Progenitor cell of endocrine pancreas (in vitro differentiated cells): Measurements from ENCODE around the gene DUSP11. TPM values are rescaled to one million over a fixed set of nuclear protein-coding genes. Genes with fewer than 3 reads are reported as not detected.
A peak's percentile ranks its signal among the peaks of the same experiment; 100 is the strongest.

Source experiments
- DNase-seq: peaks from one replicate; pipeline ENCODE4 v3.0.0; 2021; ENCODE audit warnings: low spot score; ENCODE audit not compliant: unreplicated experiment
- H3K27ac Mint-ChIP-seq: 2 replicates; pipeline ENCODE4 v1.8.0; 2021; ENCODE audit warnings: mild to moderate bottlenecking, moderate library complexity, mixed read lengths
- H3K27me3 Mint-ChIP-seq: 2 replicates; pipeline ENCODE4 v1.8.0; 2021; ENCODE audit warnings: mixed read lengths
- H3K36me3 Mint-ChIP-seq: 2 replicates; pipeline ENCODE4 v1.8.0; 2022; ENCODE audit warnings: mixed read lengths; ENCODE audit not compliant: insufficient read depth
- H3K4me1 Mint-ChIP-seq: 2 replicates; pipeline ENCODE4 v1.8.0; 2021; ENCODE audit warnings: low read depth, mixed read lengths
- H3K4me3 Mint-ChIP-seq: 2 replicates; pipeline ENCODE4 v1.8.0; 2021; ENCODE audit warnings: low read depth, mild to moderate bottlenecking, moderate library complexity, mixed read lengths
- H3K9me3 Mint-ChIP-seq: 2 replicates; pipeline ENCODE4 v1.8.0; 2021; ENCODE audit warnings: low read depth, mixed read lengths
- total RNA-seq: library from RNA; stranded (reverse); gene quantifications from 2 replicates; pipeline ENCODE4 v1.2.1, GENCODE V29; 2021
- TF ChIP-seq, protein P1 (sequence below): fragments of 200-600 bp; sonication (generic); IDR thresholded peaks from one replicate; pipeline ENCODE4 v1.5.0; 2021; ENCODE audit warnings: antibody characterized with exemption, mild to moderate bottlenecking; ENCODE audit not compliant: unreplicated experiment

Gene DUSP11
- total RNA-seq, 1 donor from 2014 or later, result 25.0 TPM

GRCh38 chr2:73746015-73746876 lies 33.7 kb downstream of the DUSP11 start:
- no peak for DNase-seq
- H3K36me3 Mint-ChIP-seq, result peaks cover 30% of the 10 kb centered on the region
- H3K27me3 Mint-ChIP-seq, result peaks cover 4% of the 10 kb centered on the region
- no peak overlapping the region for H3K27ac Mint-ChIP-seq
- peaks cover 5% of the 10 kb centered on the region for H3K9me3 Mint-ChIP-seq
- no peaks in the 10 kb centered on the region for H3K4me1 Mint-ChIP-seq
- TF ChIP-seq, protein P1, sequence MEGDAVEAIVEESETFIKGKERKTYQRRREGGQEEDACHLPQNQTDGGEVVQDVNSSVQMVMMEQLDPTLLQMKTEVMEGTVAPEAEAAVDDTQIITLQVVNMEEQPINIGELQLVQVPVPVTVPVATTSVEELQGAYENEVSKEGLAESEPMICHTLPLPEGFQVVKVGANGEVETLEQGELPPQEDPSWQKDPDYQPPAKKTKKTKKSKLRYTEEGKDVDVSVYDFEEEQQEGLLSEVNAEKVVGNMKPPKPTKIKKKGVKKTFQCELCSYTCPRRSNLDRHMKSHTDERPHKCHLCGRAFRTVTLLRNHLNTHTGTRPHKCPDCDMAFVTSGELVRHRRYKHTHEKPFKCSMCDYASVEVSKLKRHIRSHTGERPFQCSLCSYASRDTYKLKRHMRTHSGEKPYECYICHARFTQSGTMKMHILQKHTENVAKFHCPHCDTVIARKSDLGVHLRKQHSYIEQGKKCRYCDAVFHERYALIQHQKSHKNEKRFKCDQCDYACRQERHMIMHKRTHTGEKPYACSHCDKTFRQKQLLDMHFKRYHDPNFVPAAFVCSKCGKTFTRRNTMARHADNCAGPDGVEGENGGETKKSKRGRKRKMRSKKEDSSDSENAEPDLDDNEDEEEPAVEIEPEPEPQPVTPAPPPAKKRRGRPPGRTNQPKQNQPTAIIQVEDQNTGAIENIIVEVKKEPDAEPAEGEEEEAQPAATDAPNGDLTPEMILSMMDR, result no peak
- H3K4me3 Mint-ChIP-seq, result no peak overlapping the region

DNA sequence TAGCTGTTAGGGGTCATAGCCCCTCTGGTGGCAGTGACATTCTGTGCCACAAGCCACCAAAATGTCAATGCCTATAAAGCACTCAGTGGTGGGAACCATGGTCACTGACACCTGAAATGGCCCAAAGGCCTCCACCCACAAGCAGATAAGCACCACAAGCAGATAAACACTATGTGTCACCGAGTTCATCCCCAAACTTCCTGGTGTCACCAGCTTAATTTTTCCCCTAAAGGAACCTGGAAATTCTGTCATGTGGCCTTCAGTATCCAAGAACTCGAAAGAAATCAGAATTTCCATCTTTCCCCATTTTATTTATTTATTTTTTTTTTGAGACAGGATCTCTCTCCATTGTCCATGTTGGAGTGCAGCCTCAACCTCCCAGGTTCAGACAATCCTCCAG lies 39.1 kb downstream of the DUSP11 start:
- TF ChIP-seq, protein P1, result no peak
- H3K9me3 Mint-ChIP-seq, result peaks cover 10% of the 10 kb centered on the region
- peaks cover 5% of the 10 kb centered on the region for H3K4me1 Mint-ChIP-seq
- DNase-seq, result no peak
- H3K27ac Mint-ChIP-seq, result no peak overlapping the region
- H3K36me3 Mint-ChIP-seq, result peaks cover 23% of the 10 kb centered on the region
- H3K27me3 Mint-ChIP-seq, result peaks cover 26% of the 10 kb centered on the region
- no peak overlapping the region for H3K4me3 Mint-ChIP-seq

DNA sequence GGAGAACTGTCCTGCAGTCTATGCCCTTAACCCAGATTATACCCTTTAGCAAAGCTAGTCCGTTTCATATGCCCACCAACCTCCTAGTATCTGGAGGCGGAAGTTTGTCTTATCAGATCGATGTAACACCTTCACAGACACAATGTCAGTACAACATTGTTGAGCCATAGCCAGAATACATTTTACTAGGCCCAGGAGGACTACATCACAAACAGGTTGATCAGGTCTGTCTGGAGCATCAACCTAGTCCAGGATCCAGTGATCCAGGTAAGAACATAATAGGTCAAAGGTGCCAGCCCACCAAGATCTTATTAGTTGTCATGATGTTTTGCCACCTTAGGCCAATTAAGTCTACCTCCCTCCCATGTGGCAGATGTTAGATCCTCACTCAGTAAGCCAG lies 40.8 kb downstream of the DUSP11 start:
- TF ChIP-seq, protein P1, result no peak
- H3K4me3 Mint-ChIP-seq, result peak overlapping the region; percentile 37
- H3K4me1 Mint-ChIP-seq, result peaks cover 5% of the 10 kb centered on the region
- no peak overlapping the region for H3K27ac Mint-ChIP-seq
- H3K27me3 Mint-ChIP-seq, result peaks cover 26% of the 10 kb centered on the region
- peaks cover 17% of the 10 kb centered on the region for H3K36me3 Mint-ChIP-seq
- peaks cover 5% of the 10 kb centered on the region for H3K9me3 Mint-ChIP-seq
- DNase-seq, result no peak

GRCh38 chr2:73736855-73737779 lies 42.8 kb downstream of the DUSP11 start, which contains the start of gene TPRKB:
Gene TPRKB (minus strand): TSS chr2:73737345. CDS start chr2:73734569, 2,776 bp downstream.
- peaks cover 26% of the 10 kb centered on the region for H3K27me3 Mint-ChIP-seq
- H3K9me3 Mint-ChIP-seq, result peaks cover 5% of the 10 kb centered on the region
- peaks cover 18% of the 10 kb centered on the region for H3K36me3 Mint-ChIP-seq
- H3K4me1 Mint-ChIP-seq, result peaks cover 5% of the 10 kb centered on the region
- TF ChIP-seq, protein P1, result no peak
- peak within 1 kb of the TSS; percentile 99 for H3K4me3 Mint-ChIP-seq
- DNase-seq, result peak; percentile 76
- peak within 1 kb of the TSS; percentile 96 for H3K27ac Mint-ChIP-seq

DNA sequence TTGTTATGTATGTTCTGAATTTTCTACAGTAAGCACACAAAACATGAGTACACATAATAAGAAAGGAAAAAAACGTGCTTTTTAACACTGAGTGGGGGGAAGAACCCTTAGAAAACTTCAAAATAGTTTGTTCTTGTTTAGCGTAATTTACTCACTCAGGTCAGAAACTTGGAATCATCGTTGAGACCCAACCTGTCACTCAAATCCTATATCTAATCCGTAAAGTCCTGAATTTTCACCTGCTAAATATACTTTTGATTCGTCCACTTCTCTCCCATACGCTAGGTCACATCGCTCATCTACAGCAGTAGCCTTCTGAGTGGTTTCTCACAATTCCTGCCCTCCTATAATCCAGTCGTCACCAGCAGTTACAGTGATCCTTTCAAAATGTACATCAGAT lies 43.5 kb downstream of the DUSP11 start:
- Mint-ChIP-seq H3K36me3 (peaks cover 21% of the 10 kb centered on the region), H3K4me3 (peak overlapping the region; percentile 99), H3K27ac (peak overlapping the region; percentile 96), H3K4me1 (peaks cover 5% of the 10 kb centered on the region), H3K27me3 (peaks cover 22% of the 10 kb centered on the region), H3K9me3 (peaks cover 5% of the 10 kb centered on the region)
- DNase-seq, result no peak
- TF ChIP-seq, protein P1, result no peak
